Mesodermal cell (in vitro differentiated cells): Measurements from ENCODE around the gene GARRE1.

Experiments
- H3K27ac ChIP-seq: 2 replicates; pipeline ENCODE4 v1.7.0; 2013; ENCODE audit warnings: mild to moderate bottlenecking, low read depth, low read length, moderate library complexity; ENCODE audit not compliant: severe bottlenecking
- H3K36me3 ChIP-seq: 2 replicates; pipeline ENCODE4 v1.7.1; 2013; ENCODE audit warnings: mild to moderate bottlenecking, low read length, moderate library complexity; ENCODE audit not compliant: control insufficient read depth, insufficient read depth
- H3K4me1 ChIP-seq: one replicate; pipeline ENCODE4 v1.7.1; 2013; ENCODE audit warnings: mild to moderate bottlenecking, low read length; ENCODE audit not compliant: insufficient read depth, control insufficient read depth, poor library complexity, severe bottlenecking
- H3K4me3 ChIP-seq: 2 replicates; pipeline ENCODE4 v1.7.0; 2013; ENCODE audit warnings: low read length, control low read depth, mild to moderate bottlenecking; ENCODE audit not compliant: insufficient read depth, poor library complexity, severe bottlenecking; ENCODE audit errors: extremely low read depth
- H3K9me3 ChIP-seq: 2 replicates; pipeline ENCODE4 v1.7.1; 2013; ENCODE audit warnings: mild to moderate bottlenecking, low read length, moderate library complexity; ENCODE audit not compliant: control insufficient read depth
- WGBS, 2 experiments: methylation state at CpG; one replicate each; pipeline ENCODE4 v1.1.5; 2013; ENCODE audit warnings: missing lambda C conversion rate in 2 of 2; ENCODE audit not compliant: insufficient coverage in 2 of 2; 5-methylcytosine and 5-hydroxymethylcytosine counted together

GARRE1 gene

DNA sequence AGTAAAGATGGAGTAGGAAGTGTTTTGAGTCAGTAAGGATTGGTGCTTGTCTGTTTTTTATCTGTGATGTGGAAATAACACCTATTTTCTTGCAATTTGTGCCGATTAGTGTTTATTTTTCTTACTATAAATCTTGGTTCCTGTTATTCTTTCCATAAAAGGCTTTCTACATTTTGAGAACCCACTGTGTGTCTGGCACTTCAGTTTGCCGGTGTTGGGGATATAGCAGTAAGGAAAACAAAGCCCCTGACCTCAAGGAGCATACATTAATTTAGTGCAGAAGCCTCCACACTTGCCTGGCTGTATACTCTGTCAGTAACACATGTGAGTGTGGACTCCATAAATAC lies 35.6 kb upstream of the GARRE1 start:
- Histone ChIP-seq H3K4me1 (no peaks in the 10 kb centered on the region), H3K27ac (no peak overlapping the region), H3K36me3 (peaks cover 89% of the 10 kb centered on the region), H3K9me3 (no peaks in the 10 kb centered on the region), H3K4me3 (no peak overlapping the region)
- 100% methylated on average over 1 of the region's 2 CpGs for WGBS, 2 experiments

DNA sequence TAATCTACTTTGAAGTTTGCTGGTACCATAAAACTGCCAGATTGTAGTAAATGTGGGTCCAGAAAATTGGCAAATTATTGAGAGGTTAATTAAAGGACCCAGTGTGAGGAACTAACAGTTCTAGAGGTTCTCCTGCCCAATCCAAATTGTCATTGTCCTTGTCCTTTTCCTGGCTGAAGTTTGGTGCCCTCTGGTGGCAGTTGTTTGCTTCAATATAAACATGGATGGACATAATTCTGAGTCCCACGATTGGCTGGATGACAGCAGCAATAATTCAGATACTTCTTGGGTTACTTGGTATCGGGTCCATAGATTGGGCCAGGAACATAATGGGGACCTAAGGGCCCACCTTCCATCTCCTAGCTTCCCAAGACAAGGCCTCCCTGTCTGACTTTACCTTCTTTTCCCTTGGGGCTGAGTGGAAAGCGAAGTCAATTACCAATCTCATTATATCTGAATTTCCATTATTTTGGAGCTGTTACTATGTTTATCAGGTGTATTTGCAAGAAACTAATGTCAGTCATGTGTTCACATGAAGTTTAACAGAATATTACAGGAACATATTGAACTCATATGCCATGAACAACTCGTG lies 33.8 kb upstream of the GARRE1 start:
- Histone ChIP-seq H3K36me3 (peaks cover 93% of the 10 kb centered on the region), H3K9me3 (no peaks in the 10 kb centered on the region), H3K4me1 (no peaks in the 10 kb centered on the region), H3K27ac (no peak overlapping the region), H3K4me3 (no peak overlapping the region)
- WGBS, 2 experiments, result 88 to 89% methylated on average over 2 to 3 of the region's 4 CpGs

DNA sequence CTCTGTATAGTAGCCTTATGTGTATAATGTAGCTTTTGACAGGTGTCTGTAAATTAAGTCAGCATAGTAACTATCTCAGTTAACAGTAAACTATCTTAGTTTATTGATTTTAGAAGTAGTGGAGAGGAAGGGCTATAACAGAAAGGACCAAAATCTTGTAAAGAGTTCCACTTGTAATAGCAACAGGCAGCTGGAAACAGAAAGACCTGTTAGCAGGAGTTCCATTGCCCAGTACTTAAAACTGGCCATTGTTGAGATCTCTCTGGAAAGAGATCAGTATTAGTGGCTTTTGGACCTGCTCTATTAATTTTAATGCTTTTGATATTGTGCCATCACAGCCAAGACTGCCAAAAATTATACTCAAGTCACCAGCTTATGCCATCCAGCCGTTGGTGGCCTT lies 32.0 kb upstream of the GARRE1 start:
- H3K4me3 ChIP-seq, result no peak overlapping the region
- no peaks in the 10 kb centered on the region for H3K9me3 ChIP-seq
- H3K36me3 ChIP-seq, result peaks cover 96% of the 10 kb centered on the region
- H3K27ac ChIP-seq, result no peak overlapping the region
- no peaks in the 10 kb centered on the region for H3K4me1 ChIP-seq
- 100% methylated on average over 1 of the region's 1 CpG for WGBS, 2 experiments

DNA sequence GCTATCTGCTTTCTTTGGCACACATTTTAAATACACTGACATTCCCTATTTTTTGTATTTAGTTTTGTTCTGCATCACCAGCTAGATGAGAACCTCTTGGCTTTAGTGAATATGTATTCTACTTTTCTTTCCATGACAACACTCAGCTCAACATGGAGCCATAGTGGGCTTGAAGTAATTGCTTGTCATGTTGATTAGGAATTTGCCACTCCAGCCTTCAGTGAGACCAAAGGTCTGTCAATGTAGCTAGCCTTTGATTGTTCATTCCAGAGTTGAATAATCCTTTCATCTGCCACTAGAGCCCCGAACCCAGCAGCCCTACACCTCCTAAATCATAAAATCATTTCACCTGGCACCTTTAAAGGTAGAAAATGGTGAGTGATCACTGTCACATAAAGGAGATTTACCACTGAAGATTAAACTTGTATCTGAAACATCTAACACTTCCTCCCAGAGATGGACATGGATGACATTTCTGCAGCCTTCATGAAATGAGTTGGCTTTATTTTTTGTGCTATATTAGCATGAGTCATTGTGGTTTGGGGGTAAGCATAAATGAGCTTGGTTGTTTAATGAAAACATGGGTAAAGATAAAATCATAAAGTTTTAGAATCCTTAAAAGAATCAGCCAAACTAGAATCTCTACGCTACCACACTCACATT lies 29.2 kb upstream of the GARRE1 start:
- H3K36me3 ChIP-seq, result peaks cover 98% of the 10 kb centered on the region
- H3K9me3 ChIP-seq, result no peaks in the 10 kb centered on the region
- no peaks in the 10 kb centered on the region for H3K4me1 ChIP-seq
- no peak overlapping the region for H3K4me3 ChIP-seq
- no CpG with 5 or more reads among the region's 2 CpGs for WGBS, 2 experiments
- no peak overlapping the region for H3K27ac ChIP-seq

DNA sequence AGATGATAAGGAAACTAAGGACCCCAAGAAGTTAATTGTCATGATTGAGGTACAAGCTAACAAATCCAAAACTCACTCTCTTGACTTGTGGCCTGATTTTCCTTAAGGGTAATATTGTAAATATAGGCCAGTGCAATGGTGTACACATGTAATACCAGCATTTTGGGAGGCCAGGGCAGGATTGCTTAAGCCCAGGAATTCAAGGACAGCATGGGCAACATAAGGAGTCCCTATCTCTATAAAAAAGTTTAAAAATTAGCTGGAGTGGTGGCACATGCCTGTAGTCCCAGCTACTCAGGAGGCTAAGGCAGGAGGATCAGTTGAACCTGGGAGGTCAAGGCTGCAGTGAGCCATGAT lies 28.7 kb upstream of the GARRE1 start:
- peaks cover 98% of the 10 kb centered on the region for H3K36me3 ChIP-seq
- H3K9me3 ChIP-seq, result no peaks in the 10 kb centered on the region
- no peak overlapping the region for H3K4me3 ChIP-seq
- H3K27ac ChIP-seq, result no peak overlapping the region
- H3K4me1 ChIP-seq, result no peaks in the 10 kb centered on the region

DNA sequence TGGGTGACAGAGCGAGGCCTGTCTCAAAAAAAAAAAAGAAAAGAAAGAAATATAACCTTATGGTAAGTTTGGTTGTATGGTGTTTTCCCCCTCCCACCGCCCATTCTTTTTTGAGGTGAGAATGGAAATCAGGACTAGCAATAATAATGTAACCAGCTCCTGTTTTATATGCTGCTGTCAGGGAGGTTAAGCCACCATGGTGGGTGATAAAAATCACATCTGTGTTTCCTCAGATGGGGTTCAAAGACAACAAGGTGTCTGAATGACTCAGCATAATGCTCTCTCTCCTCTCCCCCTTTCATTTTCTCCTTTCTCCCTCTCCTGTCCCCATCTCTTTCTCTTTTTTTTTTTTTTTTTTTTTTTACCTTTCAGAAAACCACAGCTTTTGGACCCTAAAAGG lies 28.3 kb upstream of the GARRE1 start:
- 100% methylated on average over 1 of the region's 2 CpGs; no CpG with 5 or more reads in 1 of the 2 experiments for WGBS, 2 experiments
- Histone ChIP-seq H3K4me3 (no peak overlapping the region), H3K27ac (no peak overlapping the region), H3K4me1 (no peaks in the 10 kb centered on the region), H3K36me3 (peaks cover 98% of the 10 kb centered on the region), H3K9me3 (no peaks in the 10 kb centered on the region)

DNA sequence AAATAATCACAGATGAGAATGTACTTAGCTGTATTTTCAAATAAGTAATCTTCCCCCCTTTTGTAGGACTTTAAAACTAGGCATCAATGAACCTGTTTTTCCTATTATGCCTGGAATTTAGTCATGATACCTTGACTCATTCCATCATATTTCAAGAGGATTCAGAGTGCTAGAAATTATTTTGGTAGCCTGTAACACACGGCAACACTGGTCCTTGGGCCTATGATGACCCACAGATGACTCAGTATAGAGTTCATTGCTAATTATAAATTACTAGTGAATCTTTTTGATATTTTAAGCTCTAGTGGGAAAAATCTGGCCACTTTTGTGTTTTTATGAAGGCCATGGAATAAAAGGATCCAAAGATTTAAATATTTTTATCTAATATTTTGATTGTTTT lies 26.0 kb upstream of the GARRE1 start:
- peaks cover 80% of the 10 kb centered on the region for H3K36me3 ChIP-seq

DNA sequence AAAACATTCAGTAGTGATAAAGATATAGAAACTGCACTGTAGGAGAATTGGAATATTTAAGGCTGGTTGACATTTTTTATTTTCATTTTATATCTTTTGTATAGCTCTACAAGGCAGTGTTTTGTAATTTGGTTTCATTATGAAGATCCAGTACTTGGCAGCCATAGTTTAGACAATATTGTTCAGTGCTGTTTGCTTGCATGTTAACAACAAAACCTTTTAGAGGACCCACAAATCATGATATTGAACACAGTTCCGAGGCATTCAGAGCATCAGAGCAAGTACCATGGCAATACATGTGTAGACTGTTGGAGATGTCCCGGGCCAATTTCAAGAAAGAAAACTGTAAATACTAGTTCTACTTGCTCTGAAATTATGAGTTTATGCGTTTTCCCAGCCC lies 25.6 kb upstream of the GARRE1 start:
- no peaks in the 10 kb centered on the region for H3K9me3 ChIP-seq
- H3K27ac ChIP-seq, result no peak overlapping the region
- H3K4me3 ChIP-seq, result no peak overlapping the region
- WGBS, 2 experiments, result 100% methylated on average over 1 to 3 of the region's 3 CpGs
- peaks cover 76% of the 10 kb centered on the region for H3K36me3 ChIP-seq
- H3K4me1 ChIP-seq, result peaks cover 12% of the 10 kb centered on the region

More for the DNA sequence above, 26.0 kb upstream of the GARRE1 start:
- no CpG with 5 or more reads among the region's 1 CpG for WGBS, 2 experiments
- H3K27ac ChIP-seq, result no peak overlapping the region
- H3K9me3 ChIP-seq, result no peaks in the 10 kb centered on the region
- H3K4me1 ChIP-seq, result peaks cover 8% of the 10 kb centered on the region
- H3K4me3 ChIP-seq, result no peak overlapping the region

DNA sequence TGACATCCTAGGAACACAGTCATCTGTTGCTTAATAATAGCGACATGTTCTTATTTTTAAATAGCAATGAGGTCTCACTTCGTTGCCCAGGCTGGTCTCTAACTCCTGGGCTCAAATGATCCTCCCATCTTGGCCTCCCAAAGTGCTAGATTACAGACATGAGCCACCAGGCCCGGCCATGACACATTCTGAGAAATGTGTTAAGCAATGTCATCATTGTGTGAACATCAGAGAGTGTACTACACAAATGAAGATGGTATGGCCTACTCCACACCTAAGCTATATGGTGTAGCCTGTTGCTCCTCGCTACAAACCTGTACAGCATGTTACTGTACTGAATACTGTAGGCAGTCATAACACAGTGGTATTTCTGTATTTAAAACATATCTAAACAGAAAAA lies 24.6 kb upstream of the GARRE1 start:
- H3K9me3 ChIP-seq, result no peaks in the 10 kb centered on the region
- no peak overlapping the region for H3K4me3 ChIP-seq
- peaks cover 73% of the 10 kb centered on the region for H3K36me3 ChIP-seq
- 81 to 100% methylated on average over 2 to 3 of the region's 4 CpGs for WGBS, 2 experiments
- peaks cover 12% of the 10 kb centered on the region for H3K4me1 ChIP-seq
- no peak overlapping the region for H3K27ac ChIP-seq

DNA sequence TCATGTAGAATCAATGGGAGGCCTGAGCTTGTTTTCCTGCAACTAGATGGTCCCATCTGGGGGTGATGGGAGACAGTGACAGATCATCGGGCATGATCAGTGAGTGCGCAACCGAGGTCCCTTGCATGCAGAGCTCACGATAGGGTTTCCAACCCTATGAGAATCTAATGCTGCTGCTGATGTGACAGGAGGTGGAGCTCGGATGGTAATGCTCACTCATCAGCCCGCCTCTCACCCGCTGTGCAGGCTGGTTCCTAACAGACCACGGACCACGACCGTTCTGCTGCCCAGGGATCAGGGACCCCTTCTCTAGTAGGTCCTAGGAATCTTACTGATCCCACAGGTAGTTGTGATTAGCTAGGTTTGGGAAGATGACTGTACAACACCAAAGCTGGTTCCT lies 23.5 kb upstream of the GARRE1 start:
- no peak overlapping the region for H3K27ac ChIP-seq
- 87 to 93% methylated on average over 8 to 10 of the region's 10 CpGs for WGBS, 2 experiments

DNA sequence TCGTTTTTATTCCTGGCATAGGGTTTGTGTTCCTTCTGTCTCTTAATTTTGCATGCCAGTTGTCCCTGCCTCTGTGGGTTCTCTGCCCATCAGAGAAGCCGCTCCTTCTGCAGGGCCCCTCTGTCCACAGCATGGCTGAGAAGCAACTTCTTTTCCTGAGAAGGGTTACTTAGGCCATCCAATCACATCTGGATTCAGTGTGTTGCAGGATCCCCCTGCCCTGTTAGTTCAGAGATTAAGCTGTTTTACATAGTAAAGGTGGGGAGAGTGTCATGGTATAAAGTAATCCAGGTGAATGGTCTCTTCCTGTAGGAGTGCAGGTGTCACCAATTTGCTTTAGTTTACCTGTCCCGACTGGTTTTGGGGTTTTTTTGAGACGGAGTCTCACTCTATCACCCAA lies 22.9 kb upstream of the GARRE1 start:
- 90 to 92% methylated on average over 4 of the region's 4 CpGs for WGBS, 2 experiments
- Histone ChIP-seq H3K27ac (no peak overlapping the region), H3K9me3 (no peaks in the 10 kb centered on the region), H3K36me3 (peaks cover 56% of the 10 kb centered on the region), H3K4me1 (peaks cover 17% of the 10 kb centered on the region), H3K4me3 (no peak overlapping the region)

More for the DNA sequence above, 23.5 kb upstream of the GARRE1 start:
- Histone ChIP-seq H3K4me1 (peaks cover 12% of the 10 kb centered on the region), H3K4me3 (no peak overlapping the region), H3K9me3 (no peaks in the 10 kb centered on the region), H3K36me3 (peaks cover 62% of the 10 kb centered on the region)
